NCI-H1092 (cell line): Measurements from ENCODE around the gene SLC11A2.
"Not testable (repeated sequence)": the region's sequence is repeated elsewhere in the genome, so short reads cannot be mapped to it uniquely, and the experiment has no call there.

Experiments used
- DNase-seq: peaks from one replicate; lab custom pipeline; 2025; lab: John Stamatoyannopoulos, UW

The SLC11A2 gene

DNA sequence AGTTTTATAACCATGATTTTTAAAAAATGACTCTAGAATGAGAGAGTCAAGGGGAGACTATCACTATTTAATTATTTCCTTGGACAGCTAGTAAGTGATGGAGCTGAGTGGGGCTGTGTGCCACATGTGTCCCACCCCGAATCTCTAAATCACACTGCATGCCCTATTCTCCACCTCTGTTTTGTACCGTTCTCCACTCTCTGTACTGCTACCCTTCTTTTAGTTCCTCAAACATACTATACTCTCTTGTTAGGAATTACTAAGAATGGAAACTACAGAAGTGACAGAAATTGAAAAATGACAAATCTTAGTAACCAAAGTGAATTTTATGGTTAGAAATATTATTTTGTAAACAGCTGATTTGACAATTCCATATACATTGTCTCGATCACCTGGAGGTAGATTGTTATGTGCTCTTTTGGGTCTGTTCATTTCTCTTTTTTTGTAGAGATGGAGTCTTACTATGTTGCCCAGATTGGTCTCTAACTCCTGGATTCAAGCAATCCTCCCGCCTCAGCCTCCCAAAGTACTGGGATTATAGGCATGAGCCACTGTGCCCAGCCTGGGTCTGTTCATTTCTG, 35.9 kb downstream of the SLC11A2 start:
- no peak for DNase-seq

DNA sequence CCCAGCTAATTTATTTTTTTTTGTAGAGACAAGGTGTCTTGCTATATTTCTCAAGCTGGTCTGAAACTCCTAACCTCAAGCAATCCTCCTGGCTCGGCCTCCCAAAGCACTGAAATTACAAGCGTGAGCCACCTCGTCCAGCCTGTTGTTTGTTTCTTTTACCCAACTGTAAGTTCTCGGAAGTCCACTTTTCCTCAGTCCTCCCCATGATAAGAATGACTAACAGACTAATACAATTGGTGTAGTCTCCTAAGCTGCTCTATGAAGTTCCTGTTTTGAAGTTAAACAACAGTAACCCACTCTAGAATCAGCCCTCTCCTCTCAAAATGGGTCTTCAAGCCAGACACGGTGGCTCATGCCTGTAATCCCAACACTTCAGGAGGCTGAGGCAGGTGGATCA, 37.3 kb downstream of the SLC11A2 start:
- DNase-seq = no peak

DNA sequence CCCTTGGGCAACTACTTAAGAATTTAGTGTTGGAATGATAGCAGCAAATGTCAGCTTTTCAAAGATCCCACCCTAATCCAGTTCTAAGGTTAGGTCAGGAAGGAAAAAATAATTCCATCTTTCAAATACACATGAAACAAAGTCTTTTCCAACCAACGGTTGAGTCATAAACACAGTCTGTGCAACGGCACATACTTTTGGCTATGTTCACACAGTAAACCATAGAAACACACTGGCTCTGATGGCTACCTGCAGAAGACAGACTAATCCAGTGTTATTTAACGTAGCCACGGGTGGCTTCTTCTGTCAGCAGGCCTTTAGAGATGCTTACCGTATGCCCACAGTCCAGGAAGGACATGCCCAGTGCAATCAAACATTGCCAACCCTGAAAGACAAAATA, 38.1 kb downstream of the SLC11A2 start:
- no peak for DNase-seq

DNA sequence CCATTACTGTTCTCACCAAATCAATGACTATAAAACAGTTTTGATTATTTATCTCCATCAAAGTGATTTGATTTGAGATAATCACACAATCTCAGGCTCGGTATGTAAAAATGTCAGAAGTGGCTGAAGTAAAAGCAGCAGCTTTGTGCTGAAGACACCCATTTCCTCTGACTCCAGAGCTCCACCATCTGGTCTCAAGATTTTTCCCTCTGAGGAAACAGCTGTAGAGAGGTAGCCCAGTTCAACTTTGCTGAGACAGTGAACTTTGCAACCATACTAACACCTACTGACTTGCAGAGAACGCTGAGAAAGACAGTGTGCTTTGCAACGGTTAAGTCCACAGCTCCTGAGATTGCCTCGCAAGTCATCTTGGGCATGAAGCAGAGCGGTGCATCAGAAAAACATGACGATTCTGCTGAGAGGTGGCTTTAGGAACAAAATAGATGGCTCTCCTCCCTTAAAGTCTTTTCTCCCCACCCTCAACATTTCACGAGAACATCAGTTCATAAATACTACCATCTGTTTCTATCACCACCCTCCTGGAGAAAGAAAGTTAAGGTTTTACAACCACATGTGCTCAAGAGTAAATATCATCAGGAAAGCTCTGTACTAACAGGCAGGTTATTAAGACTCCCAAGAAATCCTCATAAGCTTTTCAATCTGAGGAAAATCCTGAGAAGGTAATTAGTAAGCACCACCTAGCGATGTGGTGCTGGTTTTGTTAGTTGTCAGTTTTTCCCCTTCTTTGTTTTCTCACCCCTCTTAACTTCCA, 39.0 kb downstream of the SLC11A2 start:
- no peak for DNase-seq

GRCh38 chr12:50985322-50985721, 40.9 kb downstream of the SLC11A2 start:
- DNase-seq = no peak

GRCh38 chr12:50984586-50985298, 41.4 kb downstream of the SLC11A2 start:
- DNase-seq = no peak

DNA sequence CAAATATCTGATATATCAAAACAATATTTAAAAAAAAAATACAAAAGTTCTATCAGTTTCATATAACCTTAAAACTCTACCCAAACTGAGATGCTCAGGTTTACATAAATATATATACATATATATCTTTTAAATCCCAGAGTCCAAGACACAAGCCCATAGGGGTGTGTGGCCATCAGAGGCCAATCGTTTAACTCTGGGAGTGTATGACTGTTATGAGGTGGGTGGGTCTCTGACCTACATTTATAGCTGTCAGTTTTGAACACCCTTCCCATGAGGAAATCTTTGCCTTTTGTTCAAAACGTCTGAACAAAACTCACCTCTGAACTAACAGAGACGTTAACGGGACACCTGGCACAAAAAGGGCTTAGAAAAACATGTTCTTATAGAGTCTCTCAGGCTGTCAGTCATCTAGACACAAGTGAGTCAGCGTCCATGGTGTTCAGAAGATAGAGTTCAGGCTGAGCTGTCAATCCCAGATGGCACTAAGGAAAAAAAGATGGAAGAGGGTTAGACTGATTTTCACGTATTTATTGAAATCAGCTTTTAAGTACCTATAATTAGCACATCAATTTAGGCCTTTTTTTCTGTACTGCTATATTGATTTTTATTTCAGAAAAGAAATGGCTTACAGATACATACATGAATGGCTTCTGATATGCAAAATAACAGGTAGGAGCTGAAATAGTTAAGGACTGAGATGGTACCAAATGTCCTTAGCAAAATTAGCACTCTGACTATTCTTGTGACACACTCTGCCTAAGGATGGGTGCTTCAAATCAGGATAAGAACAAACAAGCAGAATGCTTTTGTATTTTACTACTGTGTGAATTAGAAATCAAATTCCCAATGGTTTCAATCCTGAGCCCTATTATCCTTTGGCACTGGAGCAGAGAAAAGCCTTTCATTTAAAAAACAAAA, 44.6 kb downstream of the SLC11A2 start:
- no peak for DNase-seq

- no peak for DNase-seq
Measured at GRCh38 chr12:50980545-50980944, 45.6 kb downstream of the SLC11A2 start.

DNA sequence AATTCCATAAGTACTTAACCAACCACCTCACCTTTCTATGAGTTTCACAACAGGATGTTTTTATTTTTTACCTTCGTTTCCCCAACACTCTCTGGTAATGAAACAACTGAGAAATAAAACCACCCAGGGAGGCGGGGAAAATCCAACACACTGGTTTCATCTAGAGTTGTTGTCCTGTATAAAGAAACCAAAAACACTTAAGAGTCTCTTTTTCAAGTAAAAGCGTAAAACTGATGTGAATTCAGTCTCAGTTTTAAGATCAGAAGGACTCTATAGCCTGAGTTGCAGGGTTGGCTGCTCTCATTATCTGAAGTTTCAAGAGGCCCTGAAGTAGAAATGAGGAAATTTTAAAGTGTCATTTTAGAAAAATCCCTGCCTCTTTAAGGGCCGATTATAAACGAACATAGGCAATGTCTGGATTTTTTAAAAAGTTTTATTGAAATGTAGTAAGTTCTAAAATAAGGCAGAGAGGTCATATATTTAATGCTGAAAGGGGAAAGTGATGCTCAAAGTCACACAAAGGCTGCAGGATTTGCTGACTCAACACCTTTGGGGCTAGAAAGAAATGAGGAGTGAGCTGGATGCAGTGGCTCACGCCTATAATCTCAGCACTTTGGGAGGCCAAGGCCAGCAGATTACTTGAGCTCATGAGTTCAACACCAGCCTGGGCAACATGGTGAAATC, 46.7 kb downstream of the SLC11A2 start:
- DNase-seq = no peak

GRCh38 chr12:50971946-50972345, 54.2 kb downstream of the SLC11A2 start:
- no peak for DNase-seq

DNA sequence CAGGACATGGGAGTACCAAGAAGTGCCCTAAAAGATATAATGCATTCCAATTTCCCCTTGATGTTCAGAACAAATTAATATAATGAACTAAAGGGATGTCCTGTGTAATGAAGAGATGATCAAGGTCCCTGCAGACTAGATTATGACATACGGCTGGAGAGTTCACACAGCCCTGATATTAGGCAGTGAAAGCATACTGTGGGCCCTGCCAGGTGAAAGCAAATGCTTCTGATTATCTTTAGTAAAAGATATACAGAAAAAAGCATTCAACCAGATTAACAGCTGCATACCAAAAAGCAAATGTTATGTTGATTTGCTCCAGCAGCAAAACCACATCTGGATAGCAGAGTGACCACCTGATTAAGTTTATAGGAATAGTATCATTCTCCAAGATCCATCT, 61.8 kb downstream of the SLC11A2 start:
- no peak for DNase-seq

DNA sequence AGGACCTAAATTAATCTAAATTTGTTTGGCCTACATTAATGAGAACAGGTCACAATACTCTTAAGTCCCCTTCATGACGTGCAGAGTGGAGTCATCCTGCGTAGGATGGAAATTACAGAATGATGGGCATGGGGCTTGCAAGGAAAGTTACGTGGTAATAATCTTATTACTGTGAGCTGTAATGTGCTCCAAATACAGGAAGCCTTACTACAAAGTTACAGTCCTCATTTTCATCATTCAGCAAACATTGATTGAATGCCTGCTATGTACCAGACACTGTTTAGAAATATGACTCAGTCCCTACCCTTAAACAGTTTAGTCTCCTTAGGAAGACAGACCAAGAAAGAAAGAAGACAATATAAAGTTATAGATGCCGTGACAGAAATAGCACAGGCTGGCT, 64.5 kb downstream of the SLC11A2 start:
- DNase-seq = no peak

DNA sequence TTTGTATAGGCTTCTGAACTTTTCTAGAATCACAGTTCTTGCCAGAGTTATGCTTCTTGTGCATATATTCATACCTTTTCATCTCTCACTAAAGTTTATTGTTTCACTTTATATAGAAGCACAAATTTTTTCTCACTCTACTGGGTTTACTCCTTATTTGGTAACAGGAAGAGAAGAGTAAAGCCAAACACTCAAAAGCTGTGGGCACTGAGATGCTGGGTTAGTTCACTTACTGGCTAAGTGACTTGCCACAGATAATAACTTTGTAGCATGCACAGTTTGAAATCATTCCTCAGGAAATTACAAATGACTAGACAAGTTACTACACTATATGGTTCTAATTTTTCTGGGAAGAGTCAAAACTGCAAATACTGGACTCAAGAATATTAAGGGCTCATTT, 66.1 kb downstream of the SLC11A2 start:
- DNase-seq = no peak

- DNase-seq = no peak
Measured at GRCh38 chr12:50955697-50956096, 70.5 kb downstream of the SLC11A2 start.

DNA sequence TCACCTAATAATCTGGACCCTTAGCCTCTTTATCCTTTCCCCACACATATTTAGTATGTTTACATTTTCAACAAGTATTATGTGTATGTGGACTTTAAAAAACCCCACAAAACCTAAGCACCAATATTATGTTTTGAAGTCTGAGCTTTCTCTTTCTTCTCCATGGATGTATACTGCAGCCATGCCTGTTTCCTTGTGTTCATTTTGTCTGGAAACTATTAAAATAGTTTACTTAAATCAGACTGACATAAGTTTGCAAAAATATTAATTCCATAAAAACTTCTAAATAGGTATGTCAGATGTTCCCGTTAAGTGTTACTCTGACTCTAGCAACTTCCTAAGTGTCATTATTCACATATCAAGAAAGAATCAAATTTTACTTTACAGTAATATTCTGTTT, 70.9 kb downstream of the SLC11A2 start:
- no peak for DNase-seq

DNA sequence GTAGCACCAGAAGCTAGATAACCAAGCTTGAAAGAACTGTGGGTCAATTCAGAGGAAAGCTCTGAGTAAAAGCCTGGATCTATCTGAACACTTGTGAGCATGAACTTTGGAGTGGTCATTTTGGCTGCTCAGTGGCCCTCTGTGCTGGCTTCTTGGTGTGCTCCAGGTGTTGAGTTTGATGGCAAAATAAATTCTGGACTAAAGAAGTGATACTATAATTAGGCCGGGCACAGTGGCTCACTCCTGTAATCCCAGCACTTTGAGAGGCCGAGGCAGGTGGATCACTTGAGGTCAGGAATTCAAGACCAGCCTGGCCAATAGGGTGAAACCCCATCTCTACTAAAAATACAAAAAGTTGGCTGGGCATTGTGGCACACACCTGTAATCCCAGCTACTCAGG, 71.4 kb downstream of the SLC11A2 start:
- DNase-seq = not testable (repeated sequence)

GRCh38 chr12:50953047-50953446, 73.1 kb downstream of the SLC11A2 start:
- no peak for DNase-seq

GRCh38 chr12:50952510-50952909, 73.7 kb downstream of the SLC11A2 start, which contains the start of gene HIGD1C:
Gene HIGD1C, plus strand, starts transcription at chr12:50952544. Its CDS starts 1,455 bp downstream, at chr12:50953999.
- DNase-seq = no peak

DNA sequence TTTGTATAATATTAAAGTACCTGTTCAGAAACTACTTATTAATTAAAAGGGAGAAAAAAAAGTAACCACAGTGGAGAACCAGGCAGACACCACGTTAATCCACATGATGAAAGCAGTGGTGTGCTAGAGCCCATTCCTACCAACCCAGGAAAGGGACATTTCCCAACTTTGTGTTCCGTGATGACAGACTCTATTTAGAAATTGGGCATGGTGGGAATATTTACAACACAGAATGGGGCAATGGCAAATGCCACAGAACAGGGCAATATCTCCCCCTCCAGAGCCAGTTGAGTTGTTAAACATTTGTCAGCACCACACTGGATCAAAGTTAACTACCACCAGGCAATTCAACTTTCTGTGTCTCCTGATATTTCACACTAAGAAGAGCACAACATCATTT, 75.1 kb downstream of the SLC11A2 start:
- no peak for DNase-seq

GRCh38 chr12:50949801-50950302, 76.3 kb downstream of the SLC11A2 start:
- DNase-seq = no peak

DNA sequence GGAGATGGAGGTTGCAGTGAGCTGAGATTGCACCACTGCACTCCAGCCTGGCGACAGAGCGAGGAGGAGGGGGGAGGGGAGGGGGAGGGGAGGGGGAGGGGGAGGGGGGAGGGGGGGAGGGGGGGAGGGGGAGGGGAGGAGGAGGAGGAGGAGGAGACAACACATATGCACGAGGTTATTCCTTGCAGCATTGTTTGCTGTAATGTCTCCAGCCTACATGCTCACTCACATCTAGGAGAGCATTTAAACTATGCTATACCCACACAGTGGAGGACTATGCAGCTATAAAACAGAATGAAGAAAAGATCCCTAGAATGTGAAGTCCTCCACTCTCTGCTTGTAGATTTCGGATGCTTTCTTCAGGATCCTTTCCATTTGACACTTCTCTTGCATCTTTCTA, 77.4 kb downstream of the SLC11A2 start:
- no peak for DNase-seq
